Lung (tissue), 12 donors: ENCODE results near the gene TLE2. TPM values are rescaled to one million over a fixed set of nuclear protein-coding genes. Genes with fewer than 3 reads are reported as not detected.

Experiments used
- ATAC-seq: fragments of 200-7000 bp; cut with Tn5 transposase; one replicate; pipeline ENCODE4 v1.9.1; 2020; ENCODE audit warnings: moderate number of reproducible peaks; ENCODE audit not compliant: insufficient read depth, low FRiP score
- DNase-seq, 3 donors: peaks; one replicate each; pipeline ENCODE4 v3.0.0-alpha.2; 2013 to 2017
- H3K27ac ChIP-seq, 2 donors: one replicate each; pipeline ENCODE4 v1.5.1; 2013; ENCODE audit warnings: mild to moderate bottlenecking in 2 of 2, moderate library complexity in 2 of 2, control low read depth in 1 of 2, inconsistent platforms in 1 of 2, low read depth in 1 of 2, low read length in 1 of 2
- H3K27me3 ChIP-seq, 3 donors: one replicate each; pipeline ENCODE4 v1.5.1; 2013; ENCODE audit warnings: low read length in 2 of 3; ENCODE audit not compliant: control insufficient read depth in 3 of 3, insufficient read depth in 3 of 3
- H3K36me3 ChIP-seq, 4 donors: one replicate each; pipeline ENCODE4 v1.5.1; 2013; ENCODE audit warnings: low read length in 4 of 4, mild to moderate bottlenecking in 1 of 4, moderate library complexity in 1 of 4; ENCODE audit not compliant: control insufficient read depth in 4 of 4, insufficient read depth in 4 of 4
- H3K4me1 ChIP-seq, 5 donors: one replicate each; pipeline ENCODE4 v1.5.1; 2013; ENCODE audit warnings: low read length in 5 of 5, mild to moderate bottlenecking in 2 of 5, moderate library complexity in 1 of 5; ENCODE audit not compliant: control insufficient read depth in 5 of 5, insufficient read depth in 5 of 5
- H3K4me3 ChIP-seq: one replicate; pipeline ENCODE4 v1.5.1; 2013; ENCODE audit warnings: mild to moderate bottlenecking, control low read depth, moderate library complexity
- H3K9ac ChIP-seq, 2 donors: one replicate each; pipeline ENCODE4 v1.5.1; 2013; ENCODE audit warnings: low read length in 2 of 2, control low read depth in 1 of 2; ENCODE audit not compliant: insufficient read depth in 1 of 2
- H3K9me3 ChIP-seq, 4 donors: one replicate each; pipeline ENCODE4 v1.5.1; 2013; ENCODE audit warnings: low read length in 3 of 4, mild to moderate bottlenecking in 1 of 4, moderate library complexity in 1 of 4; ENCODE audit not compliant: control insufficient read depth in 4 of 4, insufficient read depth in 3 of 4
- CTCF ChIP-seq: IDR thresholded peaks from 2 replicates; pipeline ENCODE4 v1.5.1; 2012; ENCODE audit warnings: mild to moderate bottlenecking; ENCODE audit errors: control extremely low read depth, extremely low read depth
- WGBS, 2 donors: extraction: QIAGEN DNeasy Blood & Tissue Kit; methylation state at CpG; one replicate each; pipeline ENCODE4 v1.1.7; 2013; 5-methylcytosine and 5-hydroxymethylcytosine counted together
- polyA plus RNA-seq, 2 donors: library from polyadenylated mRNA; stranded (reverse); fragments of 200-250 nt; gene quantifications; one replicate each; pipeline ENCODE4 v1.2.1, GENCODE V29; 2013
- total RNA-seq, 2 donors: library from RNA; depleted of rRNA in 1 of 2; stranded (reverse); fragments of >200 nt in 1 of 2; gene quantifications; one replicate each; pipeline ENCODE4 v1.2.1, GENCODE V29; 2014 to 2021
- donor health status: control.
- donor health status: control.
- donor health status: Bipolar disorder and iron deficiency.
- donor health status: healthy.
- donor health status: DM: yes; HTN: yes; CAD: no.

TLE2 gene
- total and polyA plus RNA-seq, 4 donors: 30.8 to 47.1 (median 39.2) TPM

GRCh38 chr19:3057275-3057714 is 28.2 kb upstream of the TLE2 start:
- Histone ChIP-seq H3K9ac (no peak overlapping the region), H3K27ac (peak overlapping the region; percentile 46 to 84), H3K4me1 (peaks cover 0 to 31% (median 12%) of the 10 kb centered on the region in 5 donors), H3K9me3 (no peaks in the 10 kb centered on the region), H3K27me3 (no peaks in the 10 kb centered on the region), H3K4me3 (no peak overlapping the region), H3K36me3 (peaks cover 9 to 56% (median 38%) of the 10 kb centered on the region in 4 donors)
- TF ChIP-seq CTCF: no peak
- peak; percentile 31 for ATAC-seq
- peak; percentile 89 to 94 (median 91) for DNase-seq
- WGBS, 2 donors: 33 to 73% methylated on average over 25 to 26 of the region's 26 CpGs

- DNase-seq (peak in 1 of 3 donors; percentile 44), ATAC-seq (no peak)
- H3K9ac ChIP-seq: no peak overlapping the region
- H3K9me3 ChIP-seq: no peaks in the 10 kb centered on the region
- peaks cover 0 to 31% (median 12%) of the 10 kb centered on the region in 5 donors for H3K4me1 ChIP-seq
- no peak overlapping the region for H3K4me3 ChIP-seq
- peaks cover 9 to 56% (median 38%) of the 10 kb centered on the region in 4 donors for H3K36me3 ChIP-seq
- no peaks in the 10 kb centered on the region for H3K27me3 ChIP-seq
- WGBS, 2 donors: 64 to 73% methylated on average over 10 of the region's 10 CpGs
- H3K27ac ChIP-seq: peak overlapping the region in 1 of 2 donors; percentile 84
- no peak for TF ChIP-seq CTCF
These were observed 27.5 kb upstream of the TLE2 start for GRCh38 chr19:3056417-3057088.

- Histone ChIP-seq H3K9me3 (no peaks in the 10 kb centered on the region), H3K27ac (peak overlapping the region in 1 of 2 donors; percentile 77), H3K36me3 (peaks cover 9 to 56% (median 38%) of the 10 kb centered on the region in 4 donors), H3K27me3 (no peaks in the 10 kb centered on the region), H3K9ac (no peak overlapping the region), H3K4me3 (no peak overlapping the region), H3K4me1 (peaks cover 0 to 34% (median 12%) of the 10 kb centered on the region in 5 donors)
- DNase-seq (peak in 2 of 3 donors; percentile 76 to 85), ATAC-seq (no peak)
- no peak for TF ChIP-seq CTCF
- 59 to 78% methylated on average over 29 to 31 of the region's 31 CpGs for WGBS, 2 donors
These were observed 26.8 kb upstream of the TLE2 start for GRCh38 chr19:3055741-3056416.
